H1 (cell line): Measurements from ENCODE around the gene TEX54.

Experiments
- BRCA1 ChIP-seq: IDR thresholded peaks from 2 replicates; pipeline ENCODE4 v1.6.1; 2012; ENCODE audit warnings: low read depth, low read length, improper control_type of control experiment
- CTCF ChIP-seq, 3 experiments: IDR thresholded peaks; 1 replicate in 2 of 3; 2 replicates in 1 of 3; pipeline versions ENCODE4 v1.5.1 to v1.6.1; 2011; ENCODE audit warnings: low read length in 3 of 3, mild to moderate bottlenecking in 3 of 3, inconsistent platforms in 2 of 3, low read depth in 1 of 3, moderate library complexity in 1 of 3; ENCODE audit not compliant: insufficient read depth in 1 of 3; ENCODE audit errors: control extremely low read depth in 1 of 3
- EZH2 ChIP-seq: fragments of 200-600 bp; sonication (generic); IDR thresholded peaks from 2 replicates; pipeline ENCODE4 v1.7.1; 2012; ENCODE audit warnings: low read depth, mild to moderate bottlenecking, moderate library complexity, low read length, inconsistent platforms; ENCODE audit not compliant: severe bottlenecking
- JUN ChIP-seq: IDR thresholded peaks from 2 replicates; pipeline ENCODE4 v1.6.1; 2011; ENCODE audit warnings: low read depth, mild to moderate bottlenecking, improper control_type of control experiment, low read length
- JUND ChIP-seq: IDR thresholded peaks from 2 replicates; pipeline ENCODE4 v1.6.1; 2011; ENCODE audit warnings: mild to moderate bottlenecking, improper control_type of control experiment, low read length
- USF2 ChIP-seq: IDR thresholded peaks from 2 replicates; pipeline ENCODE4 v1.6.1; 2011; ENCODE audit warnings: low read length, improper control_type of control experiment

GRCh38 chr11:62830904-62831519 lies 1.6 kb downstream of the TEX54 start:
- TF ChIP-seq JUND (no peak), CTCF (IDR thresholded peaks at IDR 0.05; ENCODE audit: control extremely low read depth in 1 of 3, insufficient read depth in 1 of 3, low read depth in 1 of 3, low read length in 3 of 3) (no peak), JUN (no peak), EZH2 (no peak), BRCA1 (no peak), USF2 (no peak)
